ENCODE results near the gene SPRY4. TPM values are rescaled to one million over a fixed set of nuclear protein-coding genes. Genes with fewer than 3 reads are reported as not detected.

The SPRY4 gene
- total RNA-seq, 1 donor from 2014 or later: 59.3 TPM

DNA sequence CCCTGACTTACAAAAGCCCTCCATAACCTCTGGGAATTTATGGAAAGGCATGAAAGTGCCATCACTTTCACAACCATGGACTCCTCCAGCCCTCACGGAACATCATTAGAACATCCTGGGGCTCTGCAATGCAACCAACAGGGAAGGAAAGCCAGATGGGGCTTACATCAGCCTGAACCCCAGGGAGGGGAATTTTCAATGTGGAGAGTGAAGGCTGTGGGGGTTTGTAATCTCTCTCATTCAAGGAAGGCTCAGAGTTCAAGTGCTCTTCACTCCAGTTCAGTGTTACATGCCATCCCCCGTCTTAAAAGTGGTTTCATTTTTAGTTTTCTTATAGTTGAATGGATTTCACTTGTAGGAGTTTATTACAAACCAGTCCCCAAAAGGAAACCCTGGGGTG is 5.7 kb downstream of the SPRY4 start:
- intact Hi-C loops (cut with DNase I): loop anchor here (10.0 kb wide), 1 partner anchor 134 kb away; no protein-coding TSS in a partner anchor
- ATAC-seq: no peak

DNA sequence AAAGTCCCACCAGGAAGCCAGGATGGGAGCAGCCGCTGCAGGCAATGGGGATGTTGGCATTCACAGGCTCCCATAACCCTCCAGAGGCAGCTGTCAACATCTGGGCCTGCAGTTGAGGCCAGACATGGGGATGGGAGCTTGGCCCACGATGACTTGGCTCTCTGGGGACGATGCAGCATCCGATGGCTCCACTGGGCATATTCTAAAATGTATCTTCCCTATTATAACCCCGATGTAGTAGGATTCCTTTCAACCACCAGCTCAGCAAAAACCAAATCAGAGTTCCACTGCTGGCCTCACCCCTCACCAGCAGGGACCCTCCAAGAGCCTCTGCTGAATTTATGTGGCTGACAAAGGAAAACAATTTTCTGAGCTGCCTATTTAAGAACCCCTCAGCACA is 7.1 kb downstream of the SPRY4 start:
- intact Hi-C loops (cut with DNase I): loop anchor here (10.0 kb wide), 1 partner anchor 133 kb away; no protein-coding TSS in a partner anchor
- ATAC-seq (no peak), DNase-seq (ENCODE audit: low spot score) (no peak)

More for the DNA sequence above, 5.7 kb downstream of the SPRY4 start:
- no peak for DNase-seq (ENCODE audit: low spot score)

DNA sequence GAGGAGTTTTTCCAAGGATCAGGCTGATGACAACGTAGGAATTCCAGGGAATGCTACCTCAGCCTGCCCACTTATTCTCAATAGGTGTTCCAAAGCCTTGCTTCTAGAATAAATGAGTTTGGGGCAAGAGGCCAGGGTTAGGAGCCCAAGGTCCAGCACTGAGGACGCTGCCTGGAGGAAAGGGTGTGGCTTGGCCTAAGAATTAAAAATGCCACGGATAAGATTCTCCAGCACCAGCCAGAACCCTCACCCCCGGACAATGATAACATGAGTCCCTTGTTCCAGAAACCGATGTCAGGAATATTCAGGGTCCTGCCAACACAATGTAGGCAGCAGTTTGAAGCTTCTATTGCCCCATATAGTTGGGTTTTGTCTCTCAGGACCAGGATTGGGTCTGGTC is 7.6 kb downstream of the SPRY4 start:
- ATAC-seq (no peak), DNase-seq (ENCODE audit: low spot score) (no peak)
- intact Hi-C loops (cut with DNase I): loop anchor here (10.0 kb wide), 1 partner anchor 132 kb away; no protein-coding TSS in a partner anchor

DNA sequence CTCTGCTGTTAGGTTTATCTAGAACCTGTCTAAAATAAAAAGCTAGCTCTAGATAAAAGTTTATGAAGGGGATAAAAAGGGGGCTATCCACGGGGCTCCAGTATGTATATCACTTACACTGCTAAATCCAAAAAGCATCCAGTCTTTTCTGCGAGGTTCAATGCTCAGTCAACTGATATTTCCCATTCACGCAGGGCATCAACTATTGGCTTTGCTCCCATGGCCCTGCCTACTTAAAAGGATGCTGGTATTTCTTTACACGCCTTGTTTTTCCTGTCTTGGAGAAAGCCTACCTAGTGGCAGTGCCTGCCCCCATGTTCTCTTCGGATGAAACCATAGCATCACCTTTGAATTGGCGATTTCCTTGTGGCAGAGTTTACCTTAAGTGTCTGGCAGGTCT is 8.1 kb downstream of the SPRY4 start:
- intact Hi-C loops (cut with DNase I): loop anchor here (10.0 kb wide), 1 partner anchor 132 kb away; no protein-coding TSS in a partner anchor
- ATAC-seq (no peak), DNase-seq (ENCODE audit: low spot score) (no peak)

DNA sequence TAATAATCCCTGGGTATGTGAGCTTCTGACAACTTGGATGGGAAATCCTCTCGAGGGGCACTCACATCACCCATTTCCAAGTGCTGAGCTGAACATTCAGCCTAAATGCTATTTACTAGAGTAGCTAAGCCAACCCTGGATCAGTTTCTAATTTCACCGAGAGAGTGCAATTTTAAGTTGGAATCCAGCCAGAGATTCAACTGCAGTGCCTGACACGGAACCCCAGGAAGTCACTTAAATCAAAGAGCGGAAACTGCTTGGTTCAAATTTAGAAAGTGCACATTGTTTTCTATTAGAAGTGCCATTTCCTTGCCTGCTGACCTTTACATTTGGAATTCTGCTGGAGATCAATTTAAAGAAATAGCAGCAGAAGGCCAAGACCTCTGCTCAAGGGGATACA is 8.8 kb downstream of the SPRY4 start:
- intact Hi-C loops (cut with DNase I): loop anchor here (10.0 kb wide), 1 partner anchor 131 kb away; no protein-coding TSS in a partner anchor
- ATAC-seq (peak; percentile 33), DNase-seq (ENCODE audit: low spot score) (no peak)

DNA sequence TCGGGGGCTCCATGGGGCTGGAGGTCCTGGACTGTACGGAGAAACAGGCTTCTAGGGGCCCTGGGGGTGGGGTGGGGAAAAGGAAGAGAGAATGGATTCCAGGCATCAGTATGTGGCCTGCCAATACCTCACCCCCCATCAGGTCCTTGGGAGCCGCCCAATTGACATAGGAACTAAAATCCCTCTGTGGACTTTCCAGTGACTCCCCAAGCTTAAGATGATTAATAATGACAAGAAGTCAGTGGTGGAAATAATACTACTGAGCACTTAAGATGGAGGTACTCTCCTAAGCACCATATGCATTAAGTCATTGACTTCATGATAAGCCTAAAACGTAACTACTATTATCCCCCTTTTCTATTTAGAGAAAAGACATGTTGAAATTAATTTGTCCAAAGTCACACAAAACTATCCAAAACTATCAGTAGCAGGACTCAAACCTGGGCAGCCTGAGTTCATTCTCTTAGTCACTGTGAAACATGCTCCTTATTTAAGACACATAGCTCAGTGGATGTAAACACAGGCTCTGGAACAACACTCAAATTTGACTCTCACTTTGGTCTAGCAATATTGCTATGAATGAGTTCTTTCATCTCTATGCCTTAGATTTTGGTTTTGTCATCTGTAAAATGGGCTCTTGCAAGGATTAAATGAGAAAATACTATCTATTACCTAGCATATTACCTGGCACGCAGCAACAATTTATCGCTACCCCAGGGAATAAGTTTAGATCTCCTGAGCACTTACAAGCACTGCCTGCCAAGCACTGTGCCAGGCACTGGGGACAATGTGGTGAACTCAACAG is 9.5 kb downstream of the SPRY4 start:
- ATAC-seq (no peak), DNase-seq (ENCODE audit: low spot score) (no peak)
- intact Hi-C loops (cut with DNase I): loop anchor here (10.0 kb wide), 1 partner anchor 130 kb away; no protein-coding TSS in a partner anchor

DNA sequence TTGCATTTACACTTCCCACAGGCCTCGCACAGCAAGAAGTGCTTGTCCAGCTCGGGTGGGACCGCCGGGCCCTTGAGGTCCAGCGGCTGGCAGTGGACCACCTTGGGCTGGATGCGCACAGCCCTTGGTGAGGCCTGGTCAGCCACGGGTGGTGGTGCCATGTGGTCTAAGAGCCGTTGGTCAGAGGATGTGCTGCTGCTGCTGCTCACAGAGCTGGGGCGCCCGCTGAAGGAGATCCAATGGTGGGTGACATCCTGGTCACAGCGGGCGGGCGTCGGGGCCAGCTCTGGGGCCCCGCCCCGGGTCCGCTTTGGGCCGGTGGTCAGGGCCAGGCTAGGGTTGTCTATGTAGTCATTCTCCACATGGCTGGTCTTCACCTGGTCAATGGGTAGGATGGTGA is 10.2 kb downstream of the SPRY4 start:
- intact Hi-C loops (cut with DNase I): loop anchor here (10.0 kb wide), 1 partner anchor 130 kb away; no protein-coding TSS in a partner anchor
- no peak for DNase-seq (ENCODE audit: low spot score)
- ATAC-seq: no peak

DNA sequence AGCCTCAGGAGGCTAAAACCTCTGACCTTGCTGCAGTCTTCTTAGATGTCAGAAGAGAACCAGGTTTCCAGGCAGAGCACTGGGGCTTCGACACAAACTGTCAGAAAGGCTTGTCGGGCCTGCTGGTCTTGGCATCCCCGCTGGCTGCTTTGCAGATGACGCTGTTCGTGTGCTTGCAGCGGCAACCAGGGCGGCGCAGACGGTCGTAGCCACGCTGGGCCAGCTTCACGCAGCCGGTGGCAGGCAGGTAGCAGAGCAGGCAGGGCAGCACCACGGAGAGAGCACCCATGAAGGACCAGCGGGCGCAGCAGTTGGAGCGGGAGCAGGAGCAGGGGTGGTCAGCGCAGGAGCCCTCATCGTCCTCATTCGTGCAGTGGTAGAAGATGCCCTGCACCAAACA is 10.7 kb downstream of the SPRY4 start:
- DNase-seq (ENCODE audit: low spot score): no peak
- no peak for ATAC-seq
- intact Hi-C loops (cut with DNase I): loop anchor here (10.0 kb wide), 1 partner anchor 129 kb away; no protein-coding TSS in a partner anchor

DNA sequence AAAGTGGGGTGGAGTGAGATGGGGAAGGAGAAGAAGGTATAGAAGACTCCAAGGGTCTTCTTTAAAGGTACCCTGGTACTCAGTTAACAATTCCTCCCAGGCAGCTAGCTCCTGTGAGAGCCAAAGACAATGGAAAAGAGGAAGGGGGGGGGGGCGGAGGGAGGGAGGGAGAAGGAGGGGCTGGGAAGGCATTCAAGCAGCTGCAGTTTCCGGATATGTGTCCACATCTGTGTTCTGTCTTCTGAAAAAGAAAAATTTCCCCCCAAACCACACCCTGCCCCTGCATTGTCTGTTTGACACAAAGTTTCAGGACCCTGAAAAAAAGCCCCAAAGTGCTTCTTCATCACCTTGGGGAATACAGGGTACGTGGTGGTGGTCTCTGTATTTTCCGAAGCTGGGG is 11.1 kb downstream of the SPRY4 start:
- ATAC-seq: peak; percentile 37
- no peak for DNase-seq (ENCODE audit: low spot score)
- intact Hi-C loops (cut with DNase I): loop anchor here (10.0 kb wide), 1 partner anchor 129 kb away; no protein-coding TSS in a partner anchor

DNA sequence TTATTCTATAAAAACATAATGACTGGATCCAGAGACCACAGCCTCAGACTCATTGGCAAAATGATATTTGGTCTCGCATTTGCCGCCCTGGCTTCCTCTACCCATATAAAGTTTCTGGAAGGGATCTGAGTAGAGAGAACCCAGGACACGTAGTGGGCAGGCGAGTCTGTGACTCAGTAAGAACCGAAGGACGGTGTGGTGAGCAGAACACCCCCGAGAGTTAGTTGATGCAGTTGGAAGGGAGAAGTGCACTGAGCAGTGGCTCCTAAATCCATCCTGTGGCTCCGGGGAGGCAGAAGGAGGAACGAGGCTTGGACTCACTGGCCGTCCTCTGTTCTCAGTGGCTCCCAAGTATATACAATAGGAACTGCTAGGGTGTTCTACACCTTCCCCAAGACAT is 11.5 kb downstream of the SPRY4 start:
- DNase-seq (ENCODE audit: low spot score) (no peak), ATAC-seq (no peak)
- intact Hi-C loops (cut with DNase I): loop anchor here (10.0 kb wide), 1 partner anchor 128 kb away; no protein-coding TSS in a partner anchor

DNA sequence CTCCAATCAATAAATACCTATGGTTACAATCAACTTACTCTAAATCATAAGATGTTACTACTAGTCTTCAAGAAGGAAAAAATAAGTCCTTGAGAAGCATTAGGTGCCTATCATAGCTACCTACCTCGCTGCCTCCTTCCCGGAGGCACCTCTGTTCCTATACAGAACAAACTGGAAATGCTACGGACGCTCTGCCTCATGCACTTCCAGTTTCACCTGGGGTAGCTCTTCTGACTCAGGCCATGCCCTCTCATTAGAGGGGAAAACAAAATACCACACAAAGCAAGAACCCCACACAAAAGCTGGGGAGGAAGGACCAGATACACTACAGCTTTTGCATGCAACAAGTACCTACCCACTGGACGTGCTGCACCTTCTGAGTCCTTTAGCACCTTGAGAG is 12.4 kb downstream of the SPRY4 start:
- intact Hi-C loops (cut with DNase I): loop anchor here (10.0 kb wide), 1 partner anchor 128 kb away; no protein-coding TSS in a partner anchor
- ATAC-seq (no peak), DNase-seq (ENCODE audit: low spot score) (no peak)

DNA sequence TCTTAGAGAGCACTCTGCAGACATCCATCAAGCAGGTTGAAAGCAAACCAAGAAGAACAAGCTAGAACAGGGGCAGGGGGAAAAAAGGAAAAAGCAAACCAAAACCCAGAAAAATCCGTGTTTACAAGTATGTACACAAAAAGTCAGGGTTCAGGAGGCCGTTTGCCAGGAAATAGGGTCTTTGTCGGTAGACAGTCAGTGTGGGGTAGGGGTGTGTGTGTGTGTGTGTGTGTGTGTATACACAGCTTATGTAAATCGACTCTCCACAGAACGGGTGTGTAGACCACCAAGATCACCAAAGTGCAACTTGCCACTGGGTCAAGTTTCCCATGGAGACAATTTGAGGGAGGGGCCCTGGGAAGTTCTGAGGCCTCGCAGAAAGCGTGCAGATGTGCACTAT is 13.1 kb downstream of the SPRY4 start:
- DNase-seq (ENCODE audit: low spot score) (no peak), ATAC-seq (no peak)
- intact Hi-C loops (cut with DNase I): loop anchor here (10.0 kb wide), 1 partner anchor 127 kb away; no protein-coding TSS in a partner anchor

DNA sequence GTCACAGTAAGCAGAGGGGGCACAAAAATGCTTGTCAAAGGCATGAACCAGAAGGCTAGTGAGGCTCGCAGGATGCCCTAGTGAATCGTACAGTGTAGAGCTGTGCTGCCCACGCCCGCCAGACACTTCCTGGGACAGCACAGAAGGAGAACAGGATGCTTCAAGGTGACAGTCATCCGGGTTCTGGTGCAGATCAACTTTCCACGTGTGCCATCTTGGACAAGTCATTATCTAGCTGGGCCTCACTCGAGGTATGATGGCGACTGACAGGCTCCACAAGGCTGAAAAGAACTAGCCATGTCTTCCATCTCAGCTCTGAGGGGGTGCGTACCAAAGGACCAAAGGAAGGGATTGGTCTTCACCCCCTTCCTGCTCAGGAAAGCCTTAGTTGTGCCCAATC is 14.0 kb downstream of the SPRY4 start:
- ATAC-seq: no peak

DNA sequence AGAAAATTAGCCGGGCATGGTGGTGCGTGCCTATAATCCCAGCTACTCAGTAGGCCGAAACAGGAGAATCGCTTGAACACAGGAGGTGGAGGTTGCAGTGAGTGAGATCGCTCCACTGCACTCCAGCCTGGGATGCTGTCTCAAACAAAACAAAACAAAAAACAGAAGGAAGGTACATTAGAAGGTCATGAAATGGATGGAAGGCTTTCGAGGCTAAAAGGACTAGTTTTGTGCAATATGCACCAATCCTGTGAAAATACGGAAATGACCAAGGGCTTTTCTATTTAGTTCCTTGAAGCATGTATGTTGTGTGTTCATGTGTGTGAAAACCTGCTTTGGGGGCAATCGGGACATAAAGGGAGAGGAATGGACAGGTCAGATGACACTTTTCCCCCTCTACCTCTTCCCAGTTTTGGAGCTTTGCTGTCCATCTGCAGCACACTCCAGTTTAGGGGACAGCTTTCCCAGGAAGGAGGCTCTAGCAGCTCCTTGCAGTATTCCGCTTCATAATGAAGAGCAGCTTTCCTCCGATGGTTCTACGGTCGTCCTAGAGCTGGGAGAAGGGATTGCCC is 15.0 kb downstream of the SPRY4 start:
- DNase-seq (ENCODE audit: low spot score) (no peak), ATAC-seq (no peak)
- intact Hi-C loops (cut with DNase I): loop anchor here (10.0 kb wide), 1 partner anchor 125 kb away; no protein-coding TSS in a partner anchor

More for the DNA sequence above, 14.0 kb downstream of the SPRY4 start:
- DNase-seq (ENCODE audit: low spot score): no peak
- intact Hi-C loops (cut with DNase I): loop anchor here (10.0 kb wide), 1 partner anchor 126 kb away; no protein-coding TSS in a partner anchor

DNA sequence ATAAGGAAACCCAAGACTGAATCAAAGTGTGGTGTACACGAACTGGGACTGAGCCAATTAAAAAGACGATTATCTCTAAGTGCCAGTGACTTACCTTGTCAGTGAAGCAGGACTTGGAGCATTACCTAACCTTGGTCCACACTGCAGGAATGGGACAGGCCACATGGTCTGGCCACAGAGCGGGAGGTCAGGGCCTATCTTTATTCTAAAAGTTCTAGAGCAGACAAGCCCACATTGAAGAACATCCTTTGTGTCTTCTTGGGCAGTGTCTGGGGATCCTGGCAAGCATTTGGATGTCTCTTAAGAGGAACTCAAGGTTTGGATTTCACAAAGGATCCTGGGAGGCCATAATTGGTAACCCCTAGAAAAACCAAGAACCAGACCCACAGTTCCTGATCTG is 16.5 kb downstream of the SPRY4 start:
- ATAC-seq (no peak), DNase-seq (ENCODE audit: low spot score) (no peak)
- intact Hi-C loops (cut with DNase I): no loop called here

DNA sequence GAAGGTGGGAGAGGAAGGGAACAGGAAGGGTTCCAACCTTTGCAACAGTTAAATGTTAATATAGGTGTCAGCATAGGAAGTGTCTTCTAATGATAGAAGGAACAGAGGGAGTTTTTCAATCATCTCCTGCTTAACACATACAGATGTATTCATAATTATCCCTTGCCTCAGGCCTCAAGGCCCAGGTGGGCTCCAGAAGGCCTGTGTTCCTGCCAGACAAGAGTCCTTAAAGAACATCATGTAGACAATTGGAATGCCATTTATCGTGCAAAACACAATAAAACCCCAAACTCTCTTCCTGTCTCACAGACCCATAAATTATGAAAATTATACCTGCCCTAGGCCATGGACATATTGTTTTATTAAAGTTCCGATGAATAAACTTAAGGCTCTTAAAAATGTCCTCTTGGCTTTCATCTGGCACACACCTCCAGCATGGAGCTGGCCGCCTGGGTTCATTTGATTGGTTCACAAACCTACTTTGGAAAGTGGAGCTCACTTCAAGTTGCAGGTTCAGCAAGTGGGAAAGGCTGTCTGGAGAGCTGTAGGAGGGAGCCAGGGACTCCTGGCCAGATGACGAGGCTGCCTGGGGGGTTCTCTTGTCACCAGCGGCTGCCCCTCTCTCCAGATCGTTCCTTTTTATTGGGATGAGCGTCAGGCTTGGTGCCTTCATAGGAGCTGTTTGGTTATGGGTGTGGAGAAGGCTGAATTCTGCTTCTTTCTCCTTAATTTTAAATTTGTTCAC is 17.5 kb downstream of the SPRY4 start:
- ATAC-seq (no peak), DNase-seq (ENCODE audit: low spot score) (no peak)
- intact Hi-C loops (cut with DNase I): loop anchor here (1.0 kb wide), 1 partner anchor 32 kb away; no protein-coding TSS in a partner anchor

DNA sequence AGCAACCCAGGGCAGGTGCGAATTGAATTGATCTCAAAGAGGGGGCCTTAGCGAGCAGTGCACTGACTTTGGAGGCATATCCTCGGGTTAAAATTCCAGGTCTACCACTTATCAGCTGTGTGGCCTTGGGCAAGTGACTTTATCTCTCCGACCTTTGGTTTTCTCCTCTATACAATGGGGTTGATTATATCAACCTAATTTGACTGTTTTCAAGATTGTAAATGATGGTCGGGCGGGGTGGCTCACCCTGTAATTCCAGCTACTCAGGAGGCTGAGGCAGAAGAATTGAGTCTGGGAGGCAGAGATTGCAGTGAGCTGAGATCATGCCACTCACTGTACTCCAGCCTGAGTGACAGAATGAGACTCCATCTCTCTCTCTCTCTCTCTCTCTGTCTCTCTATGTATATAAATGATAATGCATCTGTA is 18.7 kb downstream of the SPRY4 start:
- DNase-seq (ENCODE audit: low spot score): no peak
- intact Hi-C loops (cut with DNase I): no loop called here
- no peak for ATAC-seq

DNA sequence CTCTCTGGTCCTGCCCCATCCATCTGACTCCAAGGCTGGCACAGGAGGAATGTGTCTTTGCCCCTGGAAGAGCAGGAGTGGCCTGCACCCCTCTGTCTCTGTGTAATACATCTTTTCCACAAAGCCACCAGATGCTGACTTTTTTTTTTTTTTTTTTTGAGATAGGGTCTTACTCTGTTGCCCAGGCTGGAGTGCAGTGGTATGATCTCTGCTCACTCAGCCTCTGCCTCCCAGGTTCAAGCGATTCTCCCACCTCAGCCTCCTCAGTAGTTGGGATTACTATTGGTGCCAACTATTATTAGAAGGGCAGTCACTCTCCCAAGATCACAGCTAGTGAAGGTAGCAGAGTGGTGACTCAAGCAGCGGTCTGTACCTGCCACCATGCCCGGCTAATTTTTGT is 19.6 kb downstream of the SPRY4 start:
- DNase-seq (ENCODE audit: low spot score) (no peak), ATAC-seq (no peak)
- intact Hi-C loops (cut with DNase I): no loop called here
